ENCODE results near the gene THUMPD3.

Gene THUMPD3

GRCh38 chr3:9406856-9407626 lies 44.2 kb downstream of the THUMPD3 start:
- H3K4me1 ChIP-seq (ENCODE audit: insufficient read depth, low read length) = peaks cover 38% of the 10 kb centered on the region
- H2AFZ ChIP-seq (ENCODE audit: low read depth, low read length) = no peak overlapping the region
- no peaks in the 10 kb centered on the region for H3K27me3 ChIP-seq (ENCODE audit: insufficient read depth, low read length)
- peaks cover 7% of the 10 kb centered on the region for H3K36me3 ChIP-seq (ENCODE audit: insufficient read depth, low read length)
- no peak overlapping the region for H3K4me3 ChIP-seq (ENCODE audit: low read length)
- H3K9me3 ChIP-seq (ENCODE audit: low read length) = peaks cover 9% of the 10 kb centered on the region

DNA sequence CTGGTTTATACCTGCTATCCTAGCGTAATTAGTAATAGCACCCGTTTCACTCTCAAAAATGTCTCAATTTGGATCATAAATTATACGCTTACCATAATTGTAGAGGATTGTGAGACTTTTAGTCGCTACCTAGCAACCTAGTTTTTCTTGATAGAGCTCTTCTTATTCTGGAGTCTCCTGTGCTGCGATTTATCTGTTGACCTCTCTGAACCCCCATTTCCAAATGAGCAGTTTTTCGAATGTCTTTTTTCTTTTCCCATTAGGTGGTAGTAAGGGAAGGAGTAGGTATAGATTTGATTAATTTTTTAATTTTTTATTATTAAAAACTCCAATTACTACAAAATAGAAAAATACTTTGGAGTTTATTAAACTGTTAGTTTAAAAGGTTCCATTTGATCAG lies 45.2 kb downstream of the THUMPD3 start:
- H3K4me3 ChIP-seq (ENCODE audit: low read length) = no peak overlapping the region
- H3K36me3 ChIP-seq (ENCODE audit: insufficient read depth, low read length) = peaks cover 7% of the 10 kb centered on the region
- H3K9me3 ChIP-seq (ENCODE audit: low read length) = peaks cover 9% of the 10 kb centered on the region
- no peaks in the 10 kb centered on the region for H3K27me3 ChIP-seq (ENCODE audit: insufficient read depth, low read length)
- no peak overlapping the region for H2AFZ ChIP-seq (ENCODE audit: low read depth, low read length)
- peaks cover 28% of the 10 kb centered on the region for H3K4me1 ChIP-seq (ENCODE audit: insufficient read depth, low read length)

- Histone ChIP-seq H3K9me3 (ENCODE audit: low read length) (peaks cover 9% of the 10 kb centered on the region), H3K4me1 (ENCODE audit: insufficient read depth, low read length) (peaks cover 23% of the 10 kb centered on the region), H3K27me3 (ENCODE audit: insufficient read depth, low read length) (no peaks in the 10 kb centered on the region), H2AFZ (ENCODE audit: low read depth, low read length) (no peak overlapping the region), H3K36me3 (ENCODE audit: insufficient read depth, low read length) (peaks cover 7% of the 10 kb centered on the region), H3K4me3 (ENCODE audit: low read length) (no peak overlapping the region)
Measured at GRCh38 chr3:9408546-9408945, 45.7 kb downstream of the THUMPD3 start.

DNA sequence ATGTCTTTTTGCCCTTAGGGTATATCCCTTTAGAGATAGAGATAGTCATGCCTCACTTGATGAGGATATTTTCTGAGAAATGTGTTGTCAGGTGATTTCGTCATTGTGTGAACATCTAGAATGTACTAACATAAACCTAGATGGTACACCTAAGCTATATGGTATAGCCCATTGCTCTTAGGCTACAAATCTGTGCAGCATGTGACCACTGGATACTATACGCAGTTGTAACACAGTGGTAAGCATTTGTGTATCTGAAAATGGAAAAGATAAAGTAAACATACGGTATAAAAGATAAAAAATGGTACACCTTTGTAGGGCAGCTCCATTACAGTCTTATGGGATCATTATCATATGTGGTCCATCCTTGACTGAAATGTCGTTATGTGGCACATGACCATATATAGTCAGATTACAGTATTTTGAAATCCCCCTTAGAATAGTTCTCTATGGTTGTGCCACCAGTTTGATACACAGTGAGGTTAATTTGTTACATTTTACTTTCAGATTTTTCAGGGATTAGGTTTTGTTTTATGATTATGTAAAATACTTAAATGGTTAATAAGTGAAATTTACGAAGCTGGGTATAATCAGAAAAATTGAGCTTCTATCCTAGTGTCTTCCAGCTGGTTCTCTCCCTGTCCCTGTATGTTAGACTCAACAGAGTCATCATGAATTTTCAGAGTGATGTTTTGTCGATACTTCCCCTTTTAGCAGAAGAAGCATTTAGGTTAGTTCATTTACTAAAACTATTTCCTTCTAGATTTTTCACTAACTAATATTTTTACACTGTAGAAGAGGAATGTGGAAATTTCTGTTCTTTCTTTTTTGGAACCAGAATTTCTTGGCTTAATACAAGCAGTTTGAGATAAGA lies 47.4 kb downstream of the THUMPD3 start:
- Histone ChIP-seq H3K27me3 (ENCODE audit: insufficient read depth, low read length) (no peaks in the 10 kb centered on the region), H3K9me3 (ENCODE audit: low read length) (peaks cover 11% of the 10 kb centered on the region), H3K36me3 (ENCODE audit: insufficient read depth, low read length) (peaks cover 7% of the 10 kb centered on the region), H3K4me1 (ENCODE audit: insufficient read depth, low read length) (peaks cover 7% of the 10 kb centered on the region), H3K4me3 (ENCODE audit: low read length) (no peak overlapping the region), H2AFZ (ENCODE audit: low read depth, low read length) (no peak overlapping the region)

DNA sequence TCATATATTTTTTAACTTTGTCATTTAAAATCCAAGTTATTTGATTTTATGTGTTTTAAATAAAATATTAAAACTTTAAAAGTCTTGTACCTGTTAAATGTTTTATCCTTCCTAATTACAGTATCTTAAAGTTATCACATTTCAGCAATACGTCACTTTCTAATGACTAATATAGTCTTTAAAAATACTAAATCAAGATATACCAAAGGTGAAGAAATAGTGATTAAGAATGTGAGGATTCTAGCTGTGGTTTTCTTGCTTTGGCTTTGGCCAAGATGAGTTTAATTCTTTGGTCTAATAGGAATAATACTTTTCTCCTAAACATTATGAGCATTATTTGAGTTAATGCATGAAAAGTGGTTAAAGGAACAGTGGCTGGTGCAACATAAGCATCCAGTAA lies 48.4 kb downstream of the THUMPD3 start:
- no peaks in the 10 kb centered on the region for H3K27me3 ChIP-seq (ENCODE audit: insufficient read depth, low read length)
- H3K9me3 ChIP-seq (ENCODE audit: low read length) = peaks cover 16% of the 10 kb centered on the region
- no peak overlapping the region for H2AFZ ChIP-seq (ENCODE audit: low read depth, low read length)
- H3K4me1 ChIP-seq (ENCODE audit: insufficient read depth, low read length) = no peaks in the 10 kb centered on the region
- peaks cover 16% of the 10 kb centered on the region for H3K36me3 ChIP-seq (ENCODE audit: insufficient read depth, low read length)
- no peak overlapping the region for H3K4me3 ChIP-seq (ENCODE audit: low read length)

DNA sequence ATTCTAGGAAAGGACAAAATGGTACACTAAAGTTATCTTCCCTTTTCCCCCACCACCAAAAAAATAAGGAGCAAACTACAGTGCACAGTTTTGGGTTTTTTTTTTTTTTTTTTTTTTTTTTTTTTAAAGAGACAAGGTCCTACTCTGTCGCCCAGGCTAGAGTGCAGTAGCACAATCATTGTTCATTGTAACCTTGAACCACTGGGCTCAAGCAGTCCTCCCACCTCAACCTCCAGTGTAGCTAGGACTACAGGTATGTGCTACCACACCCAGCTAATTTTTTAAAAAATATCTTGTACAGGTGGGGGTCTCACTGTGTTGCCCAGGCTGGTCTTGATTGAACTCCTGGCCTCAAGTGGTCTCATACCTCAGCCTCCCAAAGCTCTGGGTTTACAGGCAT lies 49.4 kb downstream of the THUMPD3 start:
- Histone ChIP-seq H3K4me1 (ENCODE audit: insufficient read depth, low read length) (no peaks in the 10 kb centered on the region), H3K4me3 (ENCODE audit: low read length) (no peak overlapping the region), H3K36me3 (ENCODE audit: insufficient read depth, low read length) (peaks cover 19% of the 10 kb centered on the region), H3K27me3 (ENCODE audit: insufficient read depth, low read length) (no peaks in the 10 kb centered on the region), H3K9me3 (ENCODE audit: low read length) (peaks cover 16% of the 10 kb centered on the region), H2AFZ (ENCODE audit: low read depth, low read length) (no peak overlapping the region)

GRCh38 chr3:9414826-9415225 lies 52.0 kb downstream of the THUMPD3 start:
- H3K9me3 ChIP-seq (ENCODE audit: low read length) = peaks cover 11% of the 10 kb centered on the region
- no peak overlapping the region for H3K4me3 ChIP-seq (ENCODE audit: low read length)
- peaks cover 17% of the 10 kb centered on the region for H3K36me3 ChIP-seq (ENCODE audit: insufficient read depth, low read length)
- no peaks in the 10 kb centered on the region for H3K27me3 ChIP-seq (ENCODE audit: insufficient read depth, low read length)
- no peaks in the 10 kb centered on the region for H3K4me1 ChIP-seq (ENCODE audit: insufficient read depth, low read length)
- no peak overlapping the region for H2AFZ ChIP-seq (ENCODE audit: low read depth, low read length)

DNA sequence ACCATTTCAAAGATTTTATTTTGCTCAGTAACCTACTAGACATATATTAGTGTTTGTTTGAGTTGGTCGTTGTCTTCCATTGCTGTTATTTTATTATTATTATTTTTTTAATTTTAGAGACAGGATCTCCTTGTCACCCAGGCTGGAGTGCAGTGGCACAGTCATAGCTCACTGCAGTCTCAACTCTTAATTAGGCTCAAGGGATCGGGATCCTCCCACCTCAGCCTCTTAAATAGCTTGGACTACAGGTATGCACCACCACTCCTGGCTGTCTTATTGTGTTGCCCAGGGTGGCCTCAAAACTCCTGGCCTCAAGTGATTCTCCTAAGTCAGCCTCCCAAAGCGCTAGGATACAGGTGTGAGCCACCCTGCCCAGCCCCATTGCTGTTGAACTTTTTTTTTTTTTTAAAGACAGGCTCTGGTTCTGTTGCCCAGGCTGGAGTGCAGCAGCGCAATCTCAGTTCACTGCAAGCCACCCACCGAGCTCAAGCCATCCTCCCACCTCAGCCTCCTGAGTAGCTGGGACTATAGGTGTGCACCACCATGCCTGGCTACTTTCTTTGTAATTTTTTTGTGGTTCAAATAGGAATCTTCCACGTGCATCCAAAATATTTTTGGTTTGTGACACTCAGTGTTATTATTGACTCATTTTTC lies 52.8 kb downstream of the THUMPD3 start:
- Histone ChIP-seq H3K27me3 (ENCODE audit: insufficient read depth, low read length) (no peaks in the 10 kb centered on the region), H3K36me3 (ENCODE audit: insufficient read depth, low read length) (peaks cover 18% of the 10 kb centered on the region), H3K4me3 (ENCODE audit: low read length) (no peak overlapping the region), H3K9me3 (ENCODE audit: low read length) (peaks cover 8% of the 10 kb centered on the region), H3K4me1 (ENCODE audit: insufficient read depth, low read length) (no peaks in the 10 kb centered on the region), H2AFZ (ENCODE audit: low read depth, low read length) (no peak overlapping the region)

DNA sequence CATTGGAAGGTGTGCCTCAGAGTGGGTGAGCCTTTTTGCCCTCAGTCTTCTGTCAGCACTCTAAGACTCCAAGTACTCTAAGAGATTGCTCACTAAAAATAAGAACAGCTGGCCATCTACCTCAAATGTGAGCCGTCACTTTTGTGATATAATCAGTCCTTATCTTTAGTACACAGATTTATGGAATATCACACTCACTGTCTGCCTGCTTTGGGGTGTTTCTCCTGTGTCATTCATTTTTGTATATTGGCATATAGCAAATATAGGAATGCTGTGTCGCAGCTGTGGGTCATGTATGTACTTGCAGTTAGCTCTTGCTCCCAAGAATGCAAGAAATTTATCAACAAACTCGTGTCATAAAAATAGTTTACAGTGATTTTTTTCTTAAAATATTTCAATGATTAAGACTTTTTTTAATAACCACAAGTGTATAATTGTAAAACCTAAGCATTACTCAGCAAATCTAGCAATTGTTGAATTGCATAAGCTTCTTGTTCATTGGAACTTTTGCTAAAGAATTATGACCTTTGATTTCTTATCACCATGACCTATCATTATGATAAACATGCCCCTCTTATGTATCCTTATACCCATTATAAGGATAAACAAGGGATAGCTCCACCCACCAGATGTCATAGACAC lies 53.4 kb downstream of the THUMPD3 start:
- H3K9me3 ChIP-seq (ENCODE audit: low read length) = peaks cover 8% of the 10 kb centered on the region
- no peaks in the 10 kb centered on the region for H3K4me1 ChIP-seq (ENCODE audit: insufficient read depth, low read length)
- H3K36me3 ChIP-seq (ENCODE audit: insufficient read depth, low read length) = peaks cover 18% of the 10 kb centered on the region
- no peaks in the 10 kb centered on the region for H3K27me3 ChIP-seq (ENCODE audit: insufficient read depth, low read length)
- H2AFZ ChIP-seq (ENCODE audit: low read depth, low read length) = no peak overlapping the region
- H3K4me3 ChIP-seq (ENCODE audit: low read length) = no peak overlapping the region

GRCh38 chr3:9420850-9421549 lies 58.1 kb downstream of the THUMPD3 start:
- H3K9me3 ChIP-seq (ENCODE audit: low read length) = peaks cover 2% of the 10 kb centered on the region
- H3K4me3 ChIP-seq (ENCODE audit: low read length) = no peak overlapping the region
- H3K36me3 ChIP-seq (ENCODE audit: insufficient read depth, low read length) = peaks cover 21% of the 10 kb centered on the region
- no peaks in the 10 kb centered on the region for H3K27me3 ChIP-seq (ENCODE audit: insufficient read depth, low read length)
- peaks cover 26% of the 10 kb centered on the region for H3K4me1 ChIP-seq (ENCODE audit: insufficient read depth, low read length)
- H2AFZ ChIP-seq (ENCODE audit: low read depth, low read length) = no peak overlapping the region

- no peaks in the 10 kb centered on the region for H3K9me3 ChIP-seq (ENCODE audit: low read length)
- peaks cover 26% of the 10 kb centered on the region for H3K4me1 ChIP-seq (ENCODE audit: insufficient read depth, low read length)
- H2AFZ ChIP-seq (ENCODE audit: low read depth, low read length) = no peak overlapping the region
- H3K36me3 ChIP-seq (ENCODE audit: insufficient read depth, low read length) = peaks cover 25% of the 10 kb centered on the region
- peak overlapping the region; percentile 3 for H3K4me3 ChIP-seq (ENCODE audit: low read length)
- H3K27me3 ChIP-seq (ENCODE audit: insufficient read depth, low read length) = no peaks in the 10 kb centered on the region
Measured at GRCh38 chr3:9422712-9423424, 60.0 kb downstream of the THUMPD3 start.

DNA sequence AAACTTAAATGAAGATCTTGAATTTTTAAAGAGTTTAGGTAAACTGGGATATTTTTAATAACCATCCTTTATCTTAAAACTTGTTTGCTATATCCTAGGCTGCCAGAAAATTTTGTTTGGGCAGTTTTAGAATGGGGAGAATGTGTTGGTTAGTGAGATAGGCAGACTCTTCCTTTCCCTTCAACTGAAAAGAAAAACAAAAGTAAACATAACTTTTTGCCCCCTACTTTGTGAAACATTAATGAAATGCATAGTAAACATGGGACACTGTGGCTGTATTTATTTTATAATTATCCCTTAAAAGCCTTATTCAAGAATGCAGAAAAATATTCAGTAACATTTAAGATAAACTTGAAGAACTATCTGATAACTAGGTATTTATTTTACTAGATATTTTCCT lies 65.6 kb downstream of the THUMPD3 start:
- peaks cover 76% of the 10 kb centered on the region for H3K36me3 ChIP-seq (ENCODE audit: insufficient read depth, low read length)
- no peak overlapping the region for H3K4me3 ChIP-seq (ENCODE audit: low read length)
- peaks cover 9% of the 10 kb centered on the region for H3K4me1 ChIP-seq (ENCODE audit: insufficient read depth, low read length)
- H3K9me3 ChIP-seq (ENCODE audit: low read length) = no peaks in the 10 kb centered on the region
- H3K27me3 ChIP-seq (ENCODE audit: insufficient read depth, low read length) = no peaks in the 10 kb centered on the region
- H2AFZ ChIP-seq (ENCODE audit: low read depth, low read length) = no peak overlapping the region

Measured in neuron (in vitro differentiated cells).